Measurements from ENCODE around the gene MOCS1.

The MOCS1 gene

DNA sequence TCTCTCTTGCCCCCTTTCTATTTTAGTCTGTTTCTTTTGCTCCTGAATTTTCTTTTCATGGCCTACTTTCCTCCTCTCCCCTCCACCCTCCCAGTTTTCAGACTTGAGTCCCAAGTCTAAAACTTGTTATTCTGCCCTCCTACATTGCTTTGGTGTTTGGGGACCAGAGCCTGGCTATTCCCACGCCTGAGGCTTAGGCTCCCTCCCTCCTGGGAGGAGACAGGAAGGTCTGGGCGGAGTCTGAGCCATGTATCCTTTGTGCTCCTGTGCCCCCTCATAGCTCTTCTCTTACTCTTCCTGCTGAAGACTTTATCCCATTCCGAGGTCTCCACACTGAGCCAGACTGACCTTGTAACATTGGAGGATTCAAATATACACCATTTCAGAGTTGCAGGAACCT, 72.6 kb downstream of the MOCS1 start:
- H3K27ac ChIP-seq (ENCODE audit: low read length): no peak overlapping the region
- no peak overlapping the region for H3K4me3 ChIP-seq (ENCODE audit: low read length)
- no peak overlapping the region for H3K9ac ChIP-seq (ENCODE audit: low read length)
- no peak for TF ChIP-seq EZH2phosphoT487 (IDR thresholded peaks at IDR 0.05; ENCODE audit: low read depth)
- H3K79me2 ChIP-seq (ENCODE audit: low read length): no peaks in the 10 kb centered on the region
- H3K36me3 ChIP-seq (replicated peaks; ENCODE audit: low read depth, low read length): no peaks in the 10 kb centered on the region
- H4K20me1 ChIP-seq (ENCODE audit: insufficient read depth, low read length): no peaks in the 10 kb centered on the region
- no peak overlapping the region for H2AFZ ChIP-seq (ENCODE audit: low read depth, low read length)
- H3K4me2 ChIP-seq (ENCODE audit: low read length): no peak overlapping the region
- H3K9me3 ChIP-seq (ENCODE audit: insufficient read depth, low read length): no peaks in the 10 kb centered on the region
- peaks cover 27% of the 10 kb centered on the region for H3K27me3 ChIP-seq (ENCODE audit: low read depth, low read length)
- H3K4me1 ChIP-seq (ENCODE audit: low read length): no peaks in the 10 kb centered on the region

- no peak overlapping the region for H3K4me2 ChIP-seq (ENCODE audit: low read length)
- H3K36me3 ChIP-seq (replicated peaks; ENCODE audit: low read depth, low read length): no peaks in the 10 kb centered on the region
- H3K4me1 ChIP-seq (ENCODE audit: low read length): no peaks in the 10 kb centered on the region
- H3K79me2 ChIP-seq (ENCODE audit: low read length): no peaks in the 10 kb centered on the region
- H3K9ac ChIP-seq (ENCODE audit: low read length): no peak overlapping the region
- peaks cover 26% of the 10 kb centered on the region for H3K27me3 ChIP-seq (ENCODE audit: low read depth, low read length)
- no peaks in the 10 kb centered on the region for H3K9me3 ChIP-seq (ENCODE audit: insufficient read depth, low read length)
- H2AFZ ChIP-seq (ENCODE audit: low read depth, low read length): no peak overlapping the region
- TF ChIP-seq, protein P1, sequence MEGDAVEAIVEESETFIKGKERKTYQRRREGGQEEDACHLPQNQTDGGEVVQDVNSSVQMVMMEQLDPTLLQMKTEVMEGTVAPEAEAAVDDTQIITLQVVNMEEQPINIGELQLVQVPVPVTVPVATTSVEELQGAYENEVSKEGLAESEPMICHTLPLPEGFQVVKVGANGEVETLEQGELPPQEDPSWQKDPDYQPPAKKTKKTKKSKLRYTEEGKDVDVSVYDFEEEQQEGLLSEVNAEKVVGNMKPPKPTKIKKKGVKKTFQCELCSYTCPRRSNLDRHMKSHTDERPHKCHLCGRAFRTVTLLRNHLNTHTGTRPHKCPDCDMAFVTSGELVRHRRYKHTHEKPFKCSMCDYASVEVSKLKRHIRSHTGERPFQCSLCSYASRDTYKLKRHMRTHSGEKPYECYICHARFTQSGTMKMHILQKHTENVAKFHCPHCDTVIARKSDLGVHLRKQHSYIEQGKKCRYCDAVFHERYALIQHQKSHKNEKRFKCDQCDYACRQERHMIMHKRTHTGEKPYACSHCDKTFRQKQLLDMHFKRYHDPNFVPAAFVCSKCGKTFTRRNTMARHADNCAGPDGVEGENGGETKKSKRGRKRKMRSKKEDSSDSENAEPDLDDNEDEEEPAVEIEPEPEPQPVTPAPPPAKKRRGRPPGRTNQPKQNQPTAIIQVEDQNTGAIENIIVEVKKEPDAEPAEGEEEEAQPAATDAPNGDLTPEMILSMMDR (IDR thresholded peaks at IDR 0.05; ENCODE audit: low read depth, low read length): no peak
- TF ChIP-seq EZH2phosphoT487 (IDR thresholded peaks at IDR 0.05; ENCODE audit: low read depth): no peak
- H3K4me3 ChIP-seq (ENCODE audit: low read length): no peak overlapping the region
- H3K27ac ChIP-seq (ENCODE audit: low read length): no peak overlapping the region
- H4K20me1 ChIP-seq (ENCODE audit: insufficient read depth, low read length): no peaks in the 10 kb centered on the region
Measured at GRCh38 chr6:39859025-39859424, 75.2 kb downstream of the MOCS1 start.

- Histone ChIP-seq H3K36me3 (replicated peaks; ENCODE audit: low read depth, low read length) (no peaks in the 10 kb centered on the region), H3K4me1 (ENCODE audit: low read length) (peaks cover 18% of the 10 kb centered on the region), H3K79me2 (ENCODE audit: low read length) (no peaks in the 10 kb centered on the region), H3K27ac (ENCODE audit: low read length) (no peak overlapping the region), H3K9me3 (ENCODE audit: insufficient read depth, low read length) (no peaks in the 10 kb centered on the region), H3K9ac (ENCODE audit: low read length) (no peak overlapping the region), H4K20me1 (ENCODE audit: insufficient read depth, low read length) (no peaks in the 10 kb centered on the region), H3K4me3 (ENCODE audit: low read length) (no peak overlapping the region), H3K4me2 (ENCODE audit: low read length) (no peak overlapping the region), H2AFZ (ENCODE audit: low read depth, low read length) (no peak overlapping the region), H3K27me3 (ENCODE audit: low read depth, low read length) (peaks cover 17% of the 10 kb centered on the region; the same call in 1 of the 2 replicates)
- TF ChIP-seq EZH2phosphoT487 (IDR thresholded peaks at IDR 0.05; ENCODE audit: low read depth): no peak
- TF ChIP-seq, protein P1 (IDR thresholded peaks at IDR 0.05; ENCODE audit: low read depth, low read length): no peak
Measured at GRCh38 chr6:39855356-39855995, 78.8 kb downstream of the MOCS1 start.

All from OCI-LY3 (cell line).